Naive thymus-derived CD8-positive, alpha-beta T cell (primary cell): Measurements from ENCODE around the gene CLCNKA. TPM values are rescaled to one million over a fixed set of nuclear protein-coding genes. Genes with fewer than 3 reads are reported as not detected.
A peak's percentile ranks its signal among the peaks of the same experiment; 100 is the strongest.

ENCODE experiments used
- ATAC-seq, 2 donors: fragments of 150-1000 bp; cut with Tn5 transposase in 1 of 2; sonication (Bioruptor Pico), chemical (Tn5 transposase) in 1 of 2; 1 replicate in 1 of 2; 2 replicates in 1 of 2; pipeline ENCODE4 v1.10.0; 2021; ENCODE audit warnings: mild to moderate bottlenecking in 2 of 2, moderate library complexity in 2 of 2
- POLR2A ChIA-PET: fragments of 350-600 bp; sonication (Branson Sonifier 250); formaldehyde crosslinking; loops from one replicate; lab custom pipeline; 2021; ENCODE audit warnings: antibody characterized with exemption; lab: Charles Lee
- DNase-seq, 10 donors: peaks; one replicate each; pipeline versions ENCODE4 v3.0.0 to v3.0.0-alpha.2; 2020 to 2022
- H3K27ac Mint-ChIP-seq, 10 donors: one replicate each; pipeline ENCODE4 v1.8.0; 2020 to 2022; ENCODE audit warnings: mild to moderate bottlenecking in 10 of 10, mixed read lengths in 10 of 10, moderate library complexity in 4 of 10, inconsistent platforms in 1 of 10
- H3K27me3 Mint-ChIP-seq, 5 donors: one replicate each; pipeline ENCODE4 v1.8.0; 2021 to 2022; ENCODE audit warnings: mixed read lengths in 5 of 5
- H3K36me3 Mint-ChIP-seq, 3 donors: one replicate each; pipeline ENCODE4 v1.8.0; 2020 to 2022; ENCODE audit warnings: mixed read lengths in 3 of 3, mild to moderate bottlenecking in 2 of 3, inconsistent platforms in 1 of 3
- H3K4me1 Mint-ChIP-seq, 4 donors: one replicate each; pipeline ENCODE4 v1.8.0; 2021 to 2022; ENCODE audit warnings: mixed read lengths in 4 of 4
- H3K4me3 Mint-ChIP-seq, 10 donors: one replicate each; pipeline ENCODE4 v1.8.0; 2020 to 2022; ENCODE audit warnings: mild to moderate bottlenecking in 10 of 10, mixed read lengths in 10 of 10, moderate library complexity in 6 of 10, inconsistent platforms in 1 of 10
- H3K9me3 Mint-ChIP-seq, 9 donors: one replicate each; pipeline ENCODE4 v1.8.0; 2020 to 2022; ENCODE audit warnings: mixed read lengths in 9 of 9, mild to moderate bottlenecking in 3 of 9, inconsistent platforms in 1 of 9, moderate library complexity in 1 of 9
- polyA plus RNA-seq, 3 donors: library from polyadenylated mRNA; unstranded; fragments of 300-500 nt; fragmentation: Illumina TruSeq; gene quantifications; one replicate each; pipeline ENCODE4 v1.2.3, GENCODE V29; 2021
- total RNA-seq, 8 experiments: library from RNA in 2 of 8; stranded (reverse) in 2 of 8; gene quantifications; one replicate each; pipeline ENCODE4 v1.2.3 and lab custom pipeline; 2021 to 2026

Gene CLCNKA
- total and polyA plus RNA-seq, 5 experiments from 2014 or later: not detected

DNA sequence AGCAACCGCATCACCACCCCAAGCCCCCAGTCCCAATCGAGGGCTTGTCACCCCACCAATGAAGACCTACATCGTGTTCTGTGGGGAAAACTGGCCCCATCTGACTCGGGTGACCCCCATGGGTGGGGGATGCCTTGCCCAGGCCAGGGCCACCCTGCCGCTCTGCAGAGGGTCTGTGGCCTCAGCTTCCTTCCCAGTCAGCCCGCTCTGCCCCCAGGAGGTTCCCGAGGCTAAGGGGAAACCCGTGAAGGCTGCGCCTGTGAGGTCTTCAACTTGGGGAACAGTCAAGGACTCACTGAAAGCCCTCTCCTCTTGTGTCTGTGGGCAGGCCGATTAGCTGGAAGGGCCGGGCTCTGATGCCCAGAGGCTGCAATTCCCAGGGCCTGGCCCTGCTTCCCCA, 15.8 kb upstream of the CLCNKA start:
- Mint-ChIP-seq H3K4me1 (peaks cover 0 to 9% (median 0%) of the 10 kb centered on the region in 4 donors), H3K4me3 (no peak overlapping the region), H3K27ac (no peak overlapping the region), H3K9me3 (no peaks in the 10 kb centered on the region), H3K36me3 (no peaks in the 10 kb centered on the region), H3K27me3 (peaks cover 0 to 8% (median 0%) of the 10 kb centered on the region in 5 donors)
- POLR2A ChIA-PET: interaction anchor here (0.5 kb wide), 1 partner anchor 169 kb away, joined by 3 read pairs; no protein-coding TSS in a partner anchor
- no peak for ATAC-seq
- DNase-seq: no peak

DNA sequence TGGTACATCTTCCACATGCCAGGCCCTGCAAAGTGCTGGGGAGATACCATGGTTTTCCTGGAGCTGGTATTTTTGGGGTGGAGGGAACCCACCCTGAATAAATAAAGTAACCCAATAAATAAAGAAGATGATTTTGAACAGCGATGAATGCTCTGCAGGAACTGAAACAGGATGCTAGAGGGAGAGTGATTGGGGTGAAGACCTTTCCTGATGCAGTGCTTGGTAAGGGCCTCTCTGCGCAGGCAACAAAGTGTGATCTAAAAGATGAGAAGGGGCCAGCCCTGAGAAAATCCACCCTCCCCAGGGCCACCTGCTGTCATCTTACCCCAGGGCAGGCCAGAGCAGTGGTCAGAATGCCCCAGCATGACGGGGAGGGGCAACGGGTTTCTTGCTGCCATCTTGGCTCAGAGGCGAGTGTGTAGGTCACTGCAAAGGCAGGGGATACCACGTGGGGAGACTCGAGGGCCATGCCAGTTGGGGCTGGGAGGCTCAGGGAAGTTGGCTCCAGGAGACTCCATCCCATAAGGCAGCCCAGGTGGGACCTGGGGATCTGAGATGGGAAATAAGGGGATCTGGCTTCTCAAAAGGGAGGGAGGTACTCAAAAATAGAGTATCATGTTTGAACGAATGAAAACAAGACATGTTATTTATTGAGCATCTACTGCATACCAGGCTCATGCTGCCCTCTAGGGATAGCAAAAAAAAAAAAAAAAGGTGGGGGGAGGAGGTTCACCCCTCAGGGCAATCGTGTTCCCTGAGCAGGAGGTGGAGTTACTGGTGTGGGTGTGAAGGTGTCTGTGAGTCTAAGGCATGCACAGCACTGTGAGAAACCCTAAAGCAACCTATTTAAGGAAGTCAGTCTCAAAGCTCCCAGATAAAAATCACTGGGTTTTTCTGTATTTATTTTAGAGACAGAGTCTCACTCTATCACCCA, 15.0 kb upstream of the CLCNKA start:
- Mint-ChIP-seq H3K9me3 (no peaks in the 10 kb centered on the region), H3K36me3 (no peaks in the 10 kb centered on the region), H3K27me3 (peaks cover 0 to 8% (median 0%) of the 10 kb centered on the region in 5 donors), H3K27ac (no peak overlapping the region), H3K4me3 (no peak overlapping the region), H3K4me1 (peaks cover 0 to 9% (median 0%) of the 10 kb centered on the region in 4 donors)
- DNase-seq: no peak
- ATAC-seq: no peak
- POLR2A ChIA-PET: interaction anchor here (0.5 to 0.9 kb wide), 3 partner anchors 170 to 301 kb away, joined by 3 to 4 read pairs (median 3); no protein-coding TSS in a partner anchor

DNA sequence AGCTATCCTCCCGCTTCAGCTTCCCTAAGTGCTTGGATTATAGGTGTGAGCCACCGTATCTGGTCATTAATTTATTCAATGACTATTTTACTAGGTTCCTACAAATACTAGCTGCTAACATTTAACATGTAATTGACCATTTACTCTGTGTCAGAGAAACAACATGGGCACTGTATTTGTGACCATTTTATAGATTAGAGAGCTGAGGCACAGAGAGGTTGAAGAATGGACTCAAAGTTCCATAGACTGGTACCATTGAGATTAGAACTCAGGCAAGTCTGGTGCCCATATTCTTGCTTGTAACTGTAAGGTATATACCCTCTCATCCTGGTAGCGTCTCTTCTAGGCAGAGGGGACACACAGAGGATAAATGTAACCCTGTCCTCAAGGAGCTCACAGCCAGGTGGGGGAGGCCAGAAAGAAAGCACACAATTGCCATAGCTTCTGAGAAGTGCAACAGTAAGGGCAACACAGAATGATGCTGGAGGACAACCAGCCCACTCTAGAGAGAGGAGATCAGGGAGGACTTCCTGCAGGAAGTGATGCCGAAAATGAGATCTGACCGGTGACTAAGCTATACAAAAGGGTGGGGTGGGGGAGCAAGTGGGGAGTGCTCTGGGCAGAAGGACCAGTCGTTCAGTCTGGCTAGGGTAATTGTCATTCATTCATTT, 14.0 kb upstream of the CLCNKA start:
- no peak overlapping the region for H3K27ac Mint-ChIP-seq

DNA sequence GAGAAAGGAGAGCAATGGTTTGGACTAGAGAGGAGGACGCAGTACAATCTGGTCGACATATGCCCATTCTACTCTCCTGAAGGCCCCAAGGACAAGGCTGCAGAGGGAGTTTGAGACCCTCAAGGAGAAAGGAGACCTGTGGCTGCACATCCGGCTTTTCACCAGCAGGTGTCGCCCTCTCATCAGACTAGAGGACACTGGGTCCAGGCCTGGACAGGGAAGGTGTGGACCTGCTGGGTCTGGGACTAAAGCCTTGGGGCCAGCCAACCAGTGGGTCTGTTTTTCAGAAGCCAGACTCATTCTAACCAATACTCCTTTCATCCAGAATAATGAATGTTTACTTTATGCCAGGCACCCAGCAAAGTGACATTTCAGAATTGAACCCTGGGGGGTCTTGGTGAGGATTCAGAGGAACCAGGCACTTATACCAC, 12.8 kb upstream of the CLCNKA start:
- H3K27ac Mint-ChIP-seq: no peak overlapping the region
- peaks cover 0 to 8% (median 0%) of the 10 kb centered on the region in 5 donors for H3K27me3 Mint-ChIP-seq
- POLR2A ChIA-PET: no interaction called here
- H3K9me3 Mint-ChIP-seq: no peaks in the 10 kb centered on the region
- no peak overlapping the region for H3K4me3 Mint-ChIP-seq
- H3K36me3 Mint-ChIP-seq: no peaks in the 10 kb centered on the region
- H3K4me1 Mint-ChIP-seq: peaks cover 0 to 16% (median 4%) of the 10 kb centered on the region in 4 donors
- peak; percentile 54 to 86 (median 66) for DNase-seq
- peak; percentile 67 to 72 for ATAC-seq

More for the DNA sequence above, 14.0 kb upstream of the CLCNKA start:
- DNase-seq (no peak), ATAC-seq (no peak)
- POLR2A ChIA-PET: interaction anchor here (0.6 to 0.9 kb wide), 3 partner anchors 47 to 300 kb away, joined by 3 to 4 read pairs (median 3); no protein-coding TSS in a partner anchor
- H3K9me3 Mint-ChIP-seq: no peaks in the 10 kb centered on the region
- H3K36me3 Mint-ChIP-seq: no peaks in the 10 kb centered on the region
- peaks cover 0 to 8% (median 0%) of the 10 kb centered on the region in 5 donors for H3K27me3 Mint-ChIP-seq
- H3K4me3 Mint-ChIP-seq: no peak overlapping the region
- H3K4me1 Mint-ChIP-seq: peaks cover 0 to 16% (median 4%) of the 10 kb centered on the region in 4 donors

DNA sequence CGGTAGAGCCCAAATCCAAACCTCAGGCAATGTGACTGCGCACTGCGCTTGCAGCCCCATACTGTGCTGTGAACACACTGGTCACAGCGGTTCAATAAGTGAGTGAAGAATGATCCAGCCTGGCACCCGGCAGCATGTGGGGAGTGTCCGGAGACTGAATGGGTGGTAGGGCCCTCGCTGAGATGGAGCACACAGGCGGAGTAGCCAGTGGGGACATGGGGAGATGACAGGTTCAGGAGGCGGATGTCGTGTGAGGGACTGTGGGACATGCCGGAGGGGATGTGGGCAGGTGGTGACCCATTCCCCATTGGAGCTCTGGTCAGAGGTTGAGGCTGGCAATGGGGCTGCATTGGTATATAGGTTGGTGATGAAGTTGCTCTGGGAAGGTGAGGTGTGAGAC, 12.2 kb upstream of the CLCNKA start:
- H3K4me1 Mint-ChIP-seq: peaks cover 0 to 20% (median 4%) of the 10 kb centered on the region in 4 donors
- POLR2A ChIA-PET: no interaction called here
- no peaks in the 10 kb centered on the region for H3K9me3 Mint-ChIP-seq
- H3K4me3 Mint-ChIP-seq: no peak overlapping the region
- H3K36me3 Mint-ChIP-seq: no peaks in the 10 kb centered on the region
- peaks cover 0 to 8% (median 0%) of the 10 kb centered on the region in 5 donors for H3K27me3 Mint-ChIP-seq
- no peak for DNase-seq
- no peak for ATAC-seq
- no peak overlapping the region for H3K27ac Mint-ChIP-seq

DNA sequence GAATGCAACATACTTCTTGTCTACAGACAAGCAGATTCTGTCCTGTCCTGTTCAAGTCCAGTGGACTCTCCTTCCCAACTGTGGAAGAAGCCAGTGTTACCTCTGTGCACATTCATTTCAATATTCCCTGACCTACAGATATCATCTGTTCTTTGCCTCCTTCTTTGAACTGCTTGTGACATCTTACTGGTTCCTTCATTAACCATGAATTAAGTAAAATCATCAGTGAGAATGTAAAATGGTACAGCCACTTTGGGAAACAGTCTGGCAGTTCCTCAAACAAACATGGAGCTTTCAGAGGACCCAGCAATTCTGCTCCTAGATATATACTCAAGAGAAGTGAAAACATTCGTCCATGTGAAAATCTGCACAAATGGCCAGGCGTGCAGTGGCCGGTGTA, 11.0 kb upstream of the CLCNKA start:
- POLR2A ChIA-PET: no interaction called here
- ATAC-seq (no peak), DNase-seq (no peak)
- H3K9me3 Mint-ChIP-seq: no peaks in the 10 kb centered on the region
- no peak overlapping the region for H3K27ac Mint-ChIP-seq
- H3K27me3 Mint-ChIP-seq: peaks cover 0 to 8% (median 0%) of the 10 kb centered on the region in 5 donors
- peaks cover 0 to 23% (median 6%) of the 10 kb centered on the region in 4 donors for H3K4me1 Mint-ChIP-seq
- peak overlapping the region in 1 of 10 donors; percentile 5 for H3K4me3 Mint-ChIP-seq
- no peaks in the 10 kb centered on the region for H3K36me3 Mint-ChIP-seq

DNA sequence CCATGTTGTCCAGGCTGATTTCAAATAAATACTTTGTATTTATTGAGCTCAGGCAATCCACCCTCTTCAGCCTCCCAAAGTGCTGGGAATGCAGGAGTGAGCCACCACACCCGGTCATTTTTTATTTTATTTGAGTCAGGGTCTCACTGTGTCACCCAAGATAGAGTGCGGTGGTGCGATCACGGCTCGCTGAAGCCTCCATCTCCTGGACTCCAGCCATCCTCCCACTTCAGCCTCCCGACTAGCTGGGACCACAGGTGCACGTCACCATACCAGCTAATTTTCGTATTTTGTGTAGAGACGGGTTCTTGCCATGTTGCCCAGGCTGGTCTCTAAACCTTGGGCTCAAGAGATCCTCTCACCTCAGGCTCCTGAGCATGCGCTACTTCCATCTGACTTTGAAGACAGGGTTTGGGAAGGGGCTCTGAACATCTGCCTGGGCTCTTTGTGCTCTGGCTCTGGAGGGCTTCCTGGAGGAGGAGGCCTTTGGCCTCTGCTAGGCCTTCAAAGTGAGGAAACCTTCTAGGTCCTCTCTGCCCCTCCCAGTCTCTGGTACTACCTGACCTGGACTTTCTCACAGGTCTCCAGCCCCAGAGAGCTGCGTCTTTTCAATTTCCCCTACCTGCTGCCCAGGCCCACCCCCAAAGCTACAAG, 9.8 kb upstream of the CLCNKA start:
- Mint-ChIP-seq H3K27ac (no peak overlapping the region), H3K4me1 (peaks cover 0 to 14% (median 6%) of the 10 kb centered on the region in 4 donors), H3K27me3 (peaks cover 0 to 8% (median 0%) of the 10 kb centered on the region in 5 donors), H3K4me3 (peak overlapping the region in 8 of 10 donors; percentile 10 to 56 (median 38)), H3K9me3 (no peaks in the 10 kb centered on the region), H3K36me3 (no peaks in the 10 kb centered on the region)
- ATAC-seq (no peak), DNase-seq (no peak)
- POLR2A ChIA-PET: interaction anchor here (0.6 kb wide), 1 partner anchor 66 kb away, joined by 7 read pairs; no protein-coding TSS in a partner anchor

DNA sequence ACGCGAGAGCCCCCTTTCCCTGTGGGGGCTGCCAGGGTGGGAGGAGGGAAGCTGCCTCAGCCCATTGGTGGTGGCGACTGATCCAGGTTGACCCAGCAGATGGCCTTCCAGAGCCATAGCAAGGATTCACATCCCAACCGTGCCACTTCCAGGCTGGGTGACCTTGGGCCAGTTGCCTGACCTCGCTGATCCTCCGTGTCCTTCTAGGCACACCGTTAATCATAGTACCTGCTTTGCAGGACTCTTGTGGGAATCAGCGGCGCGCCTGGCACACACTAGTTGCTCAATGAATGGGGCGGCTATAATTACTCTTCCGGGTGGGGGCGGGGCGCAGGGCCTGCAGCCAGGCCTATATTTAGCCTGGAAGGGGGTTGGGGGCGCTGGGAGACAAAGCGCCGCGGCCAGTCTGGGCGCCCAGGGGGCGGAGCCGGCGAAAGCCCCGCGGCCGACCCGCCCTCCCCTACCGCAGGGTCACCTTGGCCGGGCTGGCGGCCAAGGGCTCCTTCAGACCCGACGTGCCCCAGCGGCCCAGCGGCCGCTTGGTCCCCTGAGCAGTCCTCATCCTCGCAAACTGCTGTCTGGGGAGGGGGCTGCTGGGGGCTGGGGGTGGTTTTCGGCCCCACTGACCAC, 9.1 kb upstream of the CLCNKA start:
- POLR2A ChIA-PET: no interaction called here

DNA sequence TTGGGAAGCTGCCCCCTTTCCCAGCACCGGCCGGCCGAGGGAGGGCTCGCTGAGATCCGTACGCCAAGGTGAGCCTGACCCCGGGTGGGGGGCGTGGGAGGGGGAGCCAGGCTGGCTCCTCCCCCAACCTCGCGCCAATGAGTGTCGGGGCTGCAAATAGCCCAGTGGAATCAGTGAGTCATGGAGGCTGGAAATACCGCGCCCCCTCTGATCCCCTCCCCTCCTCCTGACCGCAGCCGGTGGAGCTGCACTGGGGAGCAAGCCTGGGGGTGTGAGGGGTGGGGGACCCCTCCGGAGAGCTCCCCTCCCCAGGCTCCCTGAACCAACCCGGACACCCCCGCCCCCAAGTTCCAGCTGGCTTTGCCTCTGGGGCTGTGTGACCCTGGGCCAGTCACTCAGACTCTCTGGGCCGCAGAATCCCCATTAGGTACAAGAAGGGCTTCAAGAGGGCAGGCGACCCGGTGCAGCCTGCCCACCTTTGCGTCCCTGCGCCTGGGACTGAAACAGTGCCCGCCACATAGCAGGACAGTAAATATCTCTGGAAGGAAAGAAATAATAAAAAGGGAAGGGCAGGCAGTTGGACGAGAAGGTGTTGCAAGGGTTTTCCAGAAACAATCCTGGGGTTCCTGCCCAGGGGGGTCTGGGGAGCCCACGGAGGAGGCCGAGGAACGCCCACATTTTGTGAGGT, 8.5 kb upstream of the CLCNKA start:
- POLR2A ChIA-PET: no interaction called here
- Mint-ChIP-seq H3K27ac (peak overlapping the region in 1 of 10 donors; percentile 72), H3K4me1 (peaks cover 0 to 14% (median 6%) of the 10 kb centered on the region in 4 donors)

More for the DNA sequence above, 9.1 kb upstream of the CLCNKA start:
- peak; percentile 44 to 51 for ATAC-seq
- peaks cover 0 to 14% (median 6%) of the 10 kb centered on the region in 4 donors for H3K4me1 Mint-ChIP-seq
- H3K36me3 Mint-ChIP-seq: no peaks in the 10 kb centered on the region
- H3K4me3 Mint-ChIP-seq: peak overlapping the region in 9 of 10 donors; percentile 10 to 56 (median 33)
- peaks cover 0 to 8% (median 0%) of the 10 kb centered on the region in 5 donors for H3K27me3 Mint-ChIP-seq
- H3K9me3 Mint-ChIP-seq: no peaks in the 10 kb centered on the region
- peak in 5 of 10 donors; percentile 15 to 28 (median 17) for DNase-seq
- H3K27ac Mint-ChIP-seq: no peak overlapping the region

DNA sequence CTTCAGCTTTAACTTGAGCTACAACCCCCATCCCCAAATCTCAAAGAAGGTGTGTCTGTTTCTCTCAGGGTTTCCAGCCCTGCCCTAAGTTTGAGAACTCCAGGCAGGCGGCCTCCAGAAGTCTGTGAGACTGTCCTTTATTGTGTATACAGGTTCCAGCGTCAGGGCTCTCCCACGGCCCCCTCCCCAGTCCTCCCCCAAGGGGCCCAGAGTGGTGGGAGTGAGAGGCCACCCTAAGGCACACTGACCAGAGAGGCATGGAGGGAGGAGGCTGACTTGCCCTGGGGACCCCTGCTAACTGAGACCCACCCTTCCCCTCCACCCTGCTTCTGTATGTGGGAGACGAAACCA, 8.0 kb upstream of the CLCNKA start:
- H3K27ac Mint-ChIP-seq: peak overlapping the region in 2 of 10 donors; percentile 28 to 72
- no peaks in the 10 kb centered on the region for H3K36me3 Mint-ChIP-seq
- DNase-seq (no peak), ATAC-seq (no peak)
- POLR2A ChIA-PET: no interaction called here
- H3K9me3 Mint-ChIP-seq: no peaks in the 10 kb centered on the region
- H3K4me1 Mint-ChIP-seq: peaks cover 0 to 14% (median 6%) of the 10 kb centered on the region in 4 donors
- peaks cover 0 to 8% (median 0%) of the 10 kb centered on the region in 5 donors for H3K27me3 Mint-ChIP-seq
- H3K4me3 Mint-ChIP-seq: peak overlapping the region in 2 of 10 donors; percentile 38 to 44

More for the DNA sequence above, 8.5 kb upstream of the CLCNKA start:
- DNase-seq (peak in 5 of 10 donors; percentile 13 to 71 (median 25)), ATAC-seq (peak; percentile 46 to 66)
- H3K36me3 Mint-ChIP-seq: no peaks in the 10 kb centered on the region
- peaks cover 0 to 8% (median 0%) of the 10 kb centered on the region in 5 donors for H3K27me3 Mint-ChIP-seq
- H3K4me3 Mint-ChIP-seq: peak overlapping the region in 8 of 10 donors; percentile 4 to 64 (median 41)
- H3K9me3 Mint-ChIP-seq: no peaks in the 10 kb centered on the region
